HG03060 (cell line): ENCODE measurements around the gene TMEM108.
"Not testable (repeated sequence)": the region's sequence is repeated elsewhere in the genome, so short reads cannot be mapped to it uniquely, and the experiment has no call there.

Source experiments
- ATAC-seq: cut with Tn5 transposase; IDR thresholded peaks from one replicate; pipeline ENCODE4 v1.9.1; 2021; ENCODE audit warnings: low read depth, moderate number of reproducible peaks; ENCODE audit not compliant: unreplicated experiment

Gene TMEM108

GRCh38 chr3:133038089-133038730, at the start of gene TMEM108:
TMEM108 (plus strand) TSS chr3:133038391.
- no peak for ATAC-seq

- ATAC-seq, result no peak
Measured at GRCh38 chr3:132995971-132996370, 42.2 kb upstream of the TMEM108 start.

- ATAC-seq, result no peak
Measured at GRCh38 chr3:132997404-132998185, 40.6 kb upstream of the TMEM108 start.

DNA sequence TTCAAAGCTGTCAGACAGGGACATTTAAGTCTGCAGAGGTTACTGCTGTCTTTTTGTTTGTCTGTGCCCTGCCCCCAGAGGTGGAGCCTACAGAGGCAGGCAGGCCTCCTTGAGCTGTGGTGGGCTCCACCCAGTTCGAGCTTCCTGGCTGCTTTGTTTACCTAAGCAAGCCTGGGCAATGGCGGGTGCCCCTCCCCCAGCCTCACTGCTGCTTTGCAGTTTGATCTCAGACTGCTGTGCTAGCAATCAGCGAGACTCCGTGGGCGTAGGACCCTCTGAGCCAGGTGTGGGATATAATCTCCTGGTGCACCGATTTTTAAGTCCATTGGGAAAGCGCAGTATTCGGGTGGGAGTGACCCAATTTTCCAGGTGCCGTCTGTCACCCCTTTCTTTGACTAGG, 33.2 kb upstream of the TMEM108 start:
- not testable (repeated sequence) for ATAC-seq

DNA sequence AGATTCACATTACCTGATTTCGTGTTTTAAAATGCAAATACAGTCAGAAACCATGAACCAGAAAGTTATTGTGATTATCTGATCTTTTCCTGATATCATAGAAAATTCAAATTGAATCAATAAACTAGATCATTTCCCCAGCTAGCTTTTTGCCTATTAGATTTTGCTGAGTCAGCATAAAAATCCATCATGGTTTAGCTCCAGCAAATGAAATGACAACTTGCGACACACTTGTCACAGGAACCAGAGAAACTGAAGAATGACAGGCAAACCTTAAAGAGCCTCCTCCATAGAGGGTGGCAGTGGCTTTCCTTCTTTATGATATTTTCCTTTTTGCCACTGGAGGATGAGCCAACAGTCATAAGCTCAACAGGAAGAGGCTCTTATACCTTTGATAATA, 30.6 kb upstream of the TMEM108 start:
- no peak for ATAC-seq

GRCh38 chr3:133014325-133014724, 23.9 kb upstream of the TMEM108 start:
- ATAC-seq, result no peak

DNA sequence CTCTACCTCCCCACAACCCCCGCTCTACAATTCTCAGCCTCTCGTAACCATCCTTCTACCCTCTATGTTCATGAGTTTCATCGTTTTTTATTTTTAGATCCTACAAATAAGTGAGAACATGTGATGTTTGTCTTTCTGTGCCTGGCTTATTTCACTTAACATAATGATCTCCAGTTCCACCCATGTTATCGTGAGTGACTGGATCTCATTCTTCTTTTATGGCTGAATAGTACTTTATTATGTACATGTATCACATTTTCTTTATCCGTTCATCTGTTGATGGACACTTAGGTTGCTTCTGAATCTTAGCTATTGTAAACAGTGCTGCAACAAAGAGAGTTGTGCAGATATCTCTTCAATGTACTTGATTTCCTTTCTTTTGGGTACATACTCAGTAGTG, 22.6 kb upstream of the TMEM108 start:
- not testable (repeated sequence) for ATAC-seq

DNA sequence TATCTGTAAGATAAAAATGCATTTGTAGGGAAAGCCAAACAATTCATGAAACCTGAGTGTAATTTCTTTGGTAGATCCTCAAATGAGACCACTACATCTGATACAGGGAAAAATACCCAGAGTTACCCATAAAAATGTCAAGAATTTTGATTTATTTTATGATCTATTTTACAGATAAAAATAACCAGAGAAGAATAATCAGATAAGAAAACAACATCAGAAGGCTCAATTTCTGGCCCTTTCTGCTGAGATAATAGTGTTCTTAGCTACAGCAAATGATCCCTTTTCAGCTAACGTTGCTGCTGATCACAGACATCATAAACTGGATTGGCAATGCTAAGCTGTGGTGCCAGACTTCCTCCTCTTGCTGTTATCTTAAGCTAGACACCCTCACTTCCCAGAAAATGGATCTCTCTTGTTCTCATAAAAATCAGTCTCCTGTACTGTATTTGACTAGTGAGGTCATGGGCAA, 21.3 kb upstream of the TMEM108 start:
- ATAC-seq, result no peak

GRCh38 chr3:133018921-133019320, 19.3 kb upstream of the TMEM108 start:
- no peak for ATAC-seq

- no peak for ATAC-seq
Measured at GRCh38 chr3:133021206-133021605, 17.0 kb upstream of the TMEM108 start.

DNA sequence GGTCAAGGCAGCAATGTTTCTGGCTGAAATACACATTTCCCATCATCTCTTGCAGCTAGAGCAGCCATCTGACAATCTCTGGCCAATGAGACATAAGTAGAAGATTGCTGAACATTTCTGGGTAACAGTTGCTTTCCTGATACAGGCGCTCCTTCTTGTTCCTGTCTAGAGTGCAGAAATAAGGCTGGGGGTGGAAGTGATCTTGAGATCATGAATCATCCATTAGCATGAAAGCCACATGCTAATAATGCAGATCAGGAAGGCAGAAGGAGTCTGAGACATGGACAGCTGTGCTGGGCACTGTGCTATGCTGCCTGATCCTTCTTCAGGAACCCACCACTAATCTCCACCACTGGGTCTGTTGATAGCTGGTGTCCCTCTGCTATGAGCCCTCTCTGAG, 14.8 kb upstream of the TMEM108 start:
- ATAC-seq, result no peak

DNA sequence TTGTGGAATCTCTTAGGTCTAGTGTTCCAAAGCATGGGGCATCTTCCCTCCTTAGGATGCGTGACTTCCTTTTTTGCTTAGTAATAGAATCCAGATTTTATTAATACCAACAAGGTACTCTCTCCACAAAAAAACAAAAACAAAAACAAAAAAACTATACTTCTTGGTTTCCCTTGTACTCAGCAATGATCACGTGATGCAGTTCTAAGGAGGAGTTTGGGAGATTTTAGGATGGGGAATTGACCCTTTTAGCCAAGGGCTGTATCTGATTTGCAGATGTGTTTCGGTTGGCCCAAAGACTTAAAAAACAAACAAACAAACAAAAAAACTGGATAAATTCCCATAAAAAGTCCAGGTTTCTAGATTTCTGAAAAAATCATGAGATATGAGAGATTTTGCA, 12.6 kb upstream of the TMEM108 start:
- no peak for ATAC-seq

GRCh38 chr3:133032301-133032700, 5.9 kb upstream of the TMEM108 start:
- ATAC-seq, result no peak

GRCh38 chr3:133037436-133037835, 755 bp upstream of the TMEM108 start:
- no peak for ATAC-seq

DNA sequence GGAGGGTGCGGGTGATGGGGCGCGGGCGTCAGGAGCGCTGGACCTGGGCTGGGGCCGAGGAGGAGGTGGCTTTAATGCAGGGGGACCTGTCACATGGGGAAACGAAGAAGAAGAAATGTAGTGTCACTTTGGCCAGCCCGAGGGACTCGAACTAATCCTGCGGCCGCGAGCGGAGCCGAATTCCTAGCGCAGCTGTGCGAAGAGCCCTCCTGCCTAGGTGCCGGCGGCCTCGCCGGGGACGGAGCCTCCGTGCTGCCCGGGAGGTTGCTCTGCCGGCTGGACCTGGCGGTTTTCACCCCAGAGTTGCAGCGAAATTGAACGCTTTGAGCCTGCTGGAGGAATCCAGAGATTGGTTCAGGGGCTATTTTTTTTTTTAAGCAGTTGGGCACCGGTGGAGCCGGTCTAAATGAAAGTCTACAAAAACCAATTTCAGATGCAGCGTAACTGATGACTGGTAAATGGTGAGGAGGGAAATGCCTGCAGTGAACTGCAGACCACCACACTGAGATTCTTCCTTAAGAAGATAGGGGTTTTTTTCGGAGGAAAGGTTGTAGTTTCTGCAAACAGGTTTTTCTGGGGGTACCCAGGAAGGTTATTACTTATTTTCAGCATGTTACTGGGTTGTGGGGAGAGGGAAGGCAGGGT, 662 bp downstream of the TMEM108 start:
- ATAC-seq, result no peak

- no peak for ATAC-seq
Measured at GRCh38 chr3:133040696-133041523, 2.7 kb downstream of the TMEM108 start.

- ATAC-seq, result no peak
Measured at GRCh38 chr3:133041524-133041829, 3.3 kb downstream of the TMEM108 start.

DNA sequence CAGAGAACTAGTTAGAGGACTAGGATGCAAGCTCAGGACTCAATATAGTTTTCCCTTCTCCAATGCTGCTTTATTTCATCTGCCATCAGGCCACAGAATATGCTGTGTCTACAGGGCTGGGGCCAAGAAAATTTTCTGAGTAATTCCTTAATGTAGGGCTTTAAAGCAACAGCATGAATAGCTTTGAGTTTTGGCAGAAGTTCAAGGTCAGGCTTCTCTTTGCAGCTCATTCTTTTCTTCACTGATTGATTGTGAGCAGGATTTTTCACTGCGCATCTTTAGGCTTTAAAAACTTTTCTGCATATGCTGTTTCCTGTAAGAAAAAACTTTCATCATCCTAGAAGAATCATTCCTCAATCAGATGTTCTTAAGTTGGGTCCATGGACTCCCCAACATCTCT, 4.6 kb downstream of the TMEM108 start:
- ATAC-seq, result no peak

DNA sequence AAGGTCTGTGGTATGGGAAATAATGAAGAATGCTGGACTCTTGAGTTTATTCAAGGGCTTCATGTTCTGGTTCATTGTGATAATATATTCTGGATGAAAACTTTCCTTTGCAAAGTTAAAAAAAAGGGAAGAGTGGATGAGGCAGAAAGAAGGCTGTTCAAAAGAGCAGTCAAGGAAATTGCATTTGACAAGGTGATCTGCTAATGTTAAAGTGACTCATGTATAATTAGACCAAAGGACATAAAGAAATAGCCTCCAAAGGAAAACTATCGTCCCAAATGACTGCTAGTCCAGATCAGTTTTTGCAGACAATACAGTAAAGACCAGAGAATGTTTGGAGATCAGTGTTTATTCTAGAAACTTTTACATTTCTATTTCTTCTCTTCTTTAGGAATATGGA, 9.8 kb downstream of the TMEM108 start:
- no peak for ATAC-seq

GRCh38 chr3:133049491-133049890, 11.3 kb downstream of the TMEM108 start:
- ATAC-seq, result no peak

GRCh38 chr3:133050891-133051290, 12.7 kb downstream of the TMEM108 start:
- ATAC-seq, result no peak
